ENCODE results near the gene FAM151B. TPM values are rescaled to one million over a fixed set of nuclear protein-coding genes. Genes with fewer than 3 reads are reported as not detected.

Gene FAM151B
- total RNA-seq, 1 experiment from 2014 or later = 0.72 TPM

- no peak overlapping the region for H2AK5ac ChIP-seq (ENCODE audit: insufficient read length, low read length)
- H3T11ph ChIP-seq (ENCODE audit: low read length) = no peak overlapping the region
- no peak overlapping the region for H3K4ac ChIP-seq (ENCODE audit: low read depth, low read length)
- Mint-ChIP-seq H3K9me3 (peaks cover 0 to 2% of the 10 kb centered on the region in 2 experiments; a peak in 1 of 5 replicates), H3K36me3 (ENCODE audit: insufficient read depth in 1 of 3, low read depth in 3 of 3) (peaks cover 18 to 53% (median 39%) of the 10 kb centered on the region in 3 experiments), H3K4me3 (no peak overlapping the region), H3K4me1 (no peaks in the 10 kb centered on the region), H3K27ac (no peak overlapping the region), H3K27me3 (ENCODE audit: low read depth) (no peaks in the 10 kb centered on the region)
- no peak overlapping the region for H2BK15ac ChIP-seq (ENCODE audit: low read depth, low read length)
- WGBS (ENCODE audit: extremely low coverage, insufficient read length, low lambda C conversion rate) = no CpG with 5 or more reads among the region's 2 CpGs
- H2AFZ ChIP-seq (ENCODE audit: low read length) = no peak overlapping the region
- H3K18ac ChIP-seq (ENCODE audit: insufficient read length, low read depth, low read length) = no peak overlapping the region
- H3K23me2 ChIP-seq (ENCODE audit: insufficient read length, low read depth, low read length, poor library complexity, severe bottlenecking) = no peaks in the 10 kb centered on the region
- no peak overlapping the region for H3K56ac ChIP-seq (ENCODE audit: insufficient read length, low read depth, low read length)
- H2BK12ac ChIP-seq (ENCODE audit: insufficient read length, low read depth, low read length) = no peak overlapping the region
- no peaks in the 10 kb centered on the region for H3K4me1 ChIP-seq (ENCODE audit: insufficient read depth, low read length)
- H4K8ac ChIP-seq (replicated peaks; ENCODE audit: insufficient read length, low read depth, low read length) = no peak overlapping the region
- H3K23ac ChIP-seq (ENCODE audit: insufficient read length, low read depth, low read length) = no peak overlapping the region
- TF ChIP-seq CTCF (conservative IDR thresholded peaks at IDR 0.05) = no peak
- no peaks in the 10 kb centered on the region for H3K27me3 ChIP-seq (ENCODE audit: insufficient read depth, low read length)
- H3K4me2 ChIP-seq (ENCODE audit: insufficient read depth, insufficient read length, low read length) = no peak overlapping the region
- no peaks in the 10 kb centered on the region for H3K79me2 ChIP-seq (ENCODE audit: insufficient read depth, low read length)
- no peak for DNase-seq
- H3K79me1 ChIP-seq (ENCODE audit: insufficient read depth, low read depth, low read length, poor library complexity, severe bottlenecking) = no peaks in the 10 kb centered on the region
- no peak overlapping the region for H3K27ac ChIP-seq (ENCODE audit: insufficient read length, low read depth, low read length)
- H4K20me1 ChIP-seq (ENCODE audit: control insufficient read depth, insufficient read depth, insufficient read length) = no peaks in the 10 kb centered on the region
- H4K5ac ChIP-seq (ENCODE audit: insufficient read length, low read depth, low read length) = no peak overlapping the region
- no peaks in the 10 kb centered on the region for H3K9me3 ChIP-seq (ENCODE audit: control insufficient read depth, low read depth, low read length)
- no peak overlapping the region for H4K91ac ChIP-seq (ENCODE audit: insufficient read length, low read depth, low read length)
- no peak overlapping the region for H2BK120ac ChIP-seq (ENCODE audit: low read depth, low read length, poor library complexity, severe bottlenecking)
- H2BK5ac ChIP-seq (ENCODE audit: insufficient read length, low read length) = no peak overlapping the region
- H3K14ac ChIP-seq (ENCODE audit: insufficient read depth, low read length) = no peak overlapping the region
- H3K9ac ChIP-seq (ENCODE audit: extremely low read depth, insufficient read length, low read length) = no peak overlapping the region
- no peak overlapping the region for H2BK20ac ChIP-seq (ENCODE audit: low read depth, low read length, poor library complexity, severe bottlenecking)
Measured at GRCh38 chr5:80453366-80453765, 34.5 kb upstream of the FAM151B start.
